DMS 273 (cell line): Measurements from ENCODE around the gene DOK4.
"Not testable (repeated sequence)": the region's sequence is repeated elsewhere in the genome, so short reads cannot be mapped to it uniquely, and the experiment has no call there.

Experiments
- DNase-seq: peaks from one replicate; lab custom pipeline; 2025; ENCODE audit not compliant: unreplicated experiment; lab: John Stamatoyannopoulos, UW

The DOK4 gene

DNA sequence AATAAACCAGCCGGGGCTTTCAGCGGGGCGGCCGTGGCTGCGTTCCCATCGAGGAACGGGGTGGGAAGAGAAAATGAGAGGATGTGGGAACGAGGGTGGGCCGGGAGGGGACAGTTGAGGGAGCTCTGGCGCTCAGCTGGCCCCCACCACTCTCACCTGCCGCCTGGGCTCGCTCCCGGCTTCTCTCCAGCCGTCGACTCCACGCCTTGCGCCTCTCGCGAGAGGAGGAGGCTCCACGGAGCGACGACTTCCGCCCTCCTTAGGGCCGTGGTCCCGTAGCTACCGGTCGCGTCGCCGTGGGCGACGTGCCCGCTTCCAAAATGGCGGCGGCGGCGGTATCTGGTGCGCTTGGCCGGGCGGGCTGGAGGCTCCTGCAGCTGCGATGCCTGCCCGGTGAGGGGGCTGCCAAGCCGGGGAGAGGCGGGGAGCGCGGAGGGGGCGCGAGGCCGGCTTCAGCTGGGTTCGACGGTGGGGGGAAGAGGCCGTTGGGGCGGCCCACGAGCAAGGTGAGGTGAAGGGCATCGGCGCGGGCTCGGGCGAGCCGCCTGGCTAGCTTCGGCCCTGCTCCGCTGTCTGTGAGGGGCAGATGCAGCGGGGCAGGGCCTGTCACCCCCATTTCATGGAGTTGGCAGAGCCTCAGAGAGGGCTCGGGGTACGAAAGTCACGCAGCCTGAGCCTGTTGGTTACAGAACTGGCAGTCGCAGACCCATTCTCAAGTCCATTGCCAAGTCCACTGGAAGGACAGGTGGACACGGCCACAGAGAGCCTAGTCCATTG is 38.9 kb downstream of the DOK4 start, which contains the start of the genes CIAPIN1 and COQ9:
TSS of gene CIAPIN1 (minus strand) at position 200 of the 777 bp plus-strand sequence. CDS start 6,457 bp downstream, outside the sequence.
TSS of gene COQ9 (plus strand) at position 294 of the 777 bp plus-strand sequence. CDS start at position 321, 27 bp downstream.
- peak; percentile 99 for DNase-seq

DNA sequence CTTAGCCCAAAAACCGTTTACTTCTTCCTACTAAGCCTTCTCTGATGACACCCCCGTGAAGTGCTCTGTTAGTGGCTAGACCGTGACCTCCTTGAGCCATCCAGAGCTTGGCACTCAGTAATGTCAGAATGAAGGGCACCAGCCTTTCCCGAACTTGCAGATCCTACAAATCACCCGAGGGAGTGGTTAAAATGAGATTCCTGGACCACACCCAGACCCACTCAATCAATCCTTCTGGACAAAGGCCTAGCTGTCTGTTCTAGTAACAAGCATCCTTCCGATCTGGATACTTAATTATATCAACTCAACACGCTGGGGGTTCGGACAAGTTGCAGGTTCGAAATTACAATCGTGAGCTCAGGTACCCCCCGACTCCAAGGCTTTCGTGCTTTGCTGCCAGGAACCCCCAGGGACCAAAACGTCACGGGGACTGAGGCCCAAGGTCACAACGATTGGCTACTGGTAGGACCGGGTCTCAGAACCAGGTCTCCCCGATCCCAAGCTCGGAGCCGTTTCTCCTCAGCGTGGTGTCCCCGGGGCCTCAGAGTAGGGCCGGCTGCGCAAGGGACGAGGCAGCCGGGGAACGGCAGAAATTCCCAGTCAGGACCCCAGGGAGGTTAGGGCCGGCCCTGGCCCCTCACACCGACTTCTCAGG is 39.6 kb downstream of the DOK4 start:
- peak; percentile 74 for DNase-seq

DNA sequence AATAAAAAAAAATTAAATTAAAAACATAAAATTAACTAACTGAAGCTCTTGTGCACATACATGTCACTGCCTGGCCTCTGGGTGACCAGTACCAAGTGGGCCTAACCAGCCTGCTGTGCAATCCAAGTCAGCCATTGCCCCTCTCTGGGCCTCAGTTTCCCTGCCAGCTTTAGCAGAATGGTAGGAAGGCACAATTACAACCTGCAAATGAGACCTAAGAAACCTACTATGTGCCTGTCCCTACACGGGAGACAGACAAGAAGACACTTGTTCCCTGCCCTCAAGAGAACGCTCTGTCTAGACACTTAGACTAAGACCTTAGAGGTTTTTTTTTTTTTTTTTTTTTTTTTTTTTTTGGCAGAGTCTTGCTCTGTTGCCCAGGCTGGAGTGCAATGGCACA is 40.8 kb downstream of the DOK4 start:
- DNase-seq = no peak

DNA sequence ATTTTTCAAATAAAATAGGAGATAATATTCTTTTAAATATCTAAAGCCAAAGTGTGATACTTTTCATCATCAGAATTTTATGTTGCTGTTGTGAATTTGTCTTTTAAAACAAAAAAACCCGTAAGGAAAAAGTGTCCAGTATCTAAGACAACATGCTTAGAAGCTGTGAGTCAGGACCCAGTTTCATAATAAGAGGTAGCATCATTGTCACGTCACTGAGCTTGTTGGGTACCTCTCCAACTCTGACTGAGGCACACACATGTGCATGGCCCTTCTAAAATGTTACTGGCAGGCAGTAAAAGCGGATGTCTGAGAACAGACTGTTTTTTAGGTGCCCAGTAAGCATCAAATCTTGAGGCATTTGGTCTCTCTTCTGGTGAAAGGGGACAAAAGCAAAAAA is 41.6 kb downstream of the DOK4 start:
- DNase-seq = no peak

DNA sequence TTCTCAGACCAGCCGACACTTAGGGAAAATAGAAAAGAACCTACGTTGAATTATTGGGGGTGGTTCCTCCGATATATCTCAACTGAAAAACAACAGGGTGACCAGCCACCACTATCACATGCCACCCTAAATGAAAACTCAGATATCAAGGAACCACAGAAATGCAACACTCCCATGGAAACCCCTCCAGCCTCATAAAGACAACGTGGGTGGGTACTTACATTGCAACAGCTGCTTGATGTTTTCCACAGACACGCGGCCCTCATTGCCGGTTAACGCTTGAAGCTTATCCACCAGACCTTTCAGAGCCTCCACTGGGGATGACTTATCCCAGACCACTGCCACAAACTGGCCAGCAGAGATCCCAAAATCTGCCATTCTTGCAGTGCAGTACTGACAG is 45.7 kb downstream of the DOK4 start:
- not testable (repeated sequence) for DNase-seq

DNA sequence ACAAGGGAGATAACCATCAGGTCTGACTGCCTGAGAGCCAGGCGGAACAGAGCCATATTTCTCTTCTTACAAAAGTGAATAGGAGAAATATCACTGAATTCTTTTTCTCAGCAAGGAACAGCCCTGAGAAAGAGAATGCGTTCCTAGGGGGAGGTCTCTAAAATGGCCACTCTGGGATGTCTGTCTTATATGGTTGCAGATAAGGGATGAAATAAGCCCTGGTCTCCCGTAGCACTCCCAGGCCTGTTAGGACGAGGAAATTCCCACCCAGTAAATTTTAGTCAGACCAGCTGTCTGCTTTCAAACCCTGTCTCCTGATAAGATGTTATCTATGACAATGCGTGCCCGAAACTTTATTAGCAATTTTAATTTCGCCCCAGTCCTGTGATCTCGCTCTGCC is 46.3 kb downstream of the DOK4 start:
- not testable (repeated sequence) for DNase-seq

DNA sequence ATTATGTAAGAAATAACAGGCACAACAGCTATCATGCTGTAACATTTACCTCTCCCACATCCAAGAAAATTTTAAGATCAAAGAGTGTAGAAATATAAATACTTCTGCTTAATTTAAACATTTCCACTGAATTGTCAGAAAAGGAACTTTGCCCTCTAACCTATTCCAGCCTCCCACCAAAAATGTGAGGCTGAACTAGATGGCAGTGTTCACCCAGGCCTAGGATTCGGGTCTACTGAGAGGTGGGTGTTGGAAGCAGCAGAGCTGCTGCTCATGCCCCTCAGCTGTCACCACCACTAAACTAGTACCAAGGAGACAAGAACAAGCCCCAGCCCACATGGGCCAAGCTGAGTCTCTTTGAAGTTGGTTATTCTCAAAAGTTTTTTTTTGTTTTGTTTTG is 50.5 kb downstream of the DOK4 start:
- DNase-seq = no peak

DNA sequence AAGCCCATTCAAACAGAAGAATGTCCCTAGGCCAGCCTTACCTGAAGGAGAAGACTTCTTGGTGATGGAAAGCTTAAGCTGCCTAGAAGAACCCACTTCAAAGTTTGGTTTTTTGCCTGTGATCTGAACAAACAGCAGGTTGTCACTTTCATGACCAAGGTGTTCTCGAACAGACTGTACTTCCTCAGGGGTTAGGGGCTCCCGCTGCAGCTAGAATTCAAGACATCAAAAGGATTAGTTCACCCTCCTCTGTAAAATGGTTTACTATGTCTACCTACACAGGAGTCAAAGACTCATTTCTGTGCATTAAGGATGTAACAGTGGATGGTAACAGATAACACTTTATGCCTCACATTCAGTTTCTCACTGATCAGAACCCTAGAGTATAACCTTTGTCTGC is 52.3 kb downstream of the DOK4 start:
- DNase-seq = no peak

DNA sequence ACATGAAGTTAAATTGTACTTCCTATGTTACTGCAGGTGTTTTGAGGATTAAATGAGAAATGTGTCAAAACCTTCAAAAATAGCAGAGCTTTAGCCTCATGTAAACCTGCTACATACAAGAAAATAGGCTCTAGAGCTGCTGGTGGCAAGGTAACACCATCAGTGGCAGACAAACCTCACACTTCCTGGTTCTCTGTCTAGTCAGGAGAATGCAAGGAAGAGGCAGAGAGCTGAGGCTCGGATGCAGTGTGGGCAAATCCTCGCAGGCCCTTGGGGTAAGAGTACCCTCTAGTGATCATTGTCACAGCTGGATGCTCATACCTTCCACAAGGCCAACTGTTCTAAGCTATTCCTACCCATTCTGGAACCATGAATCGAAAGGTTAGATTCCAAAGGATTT is 53.3 kb downstream of the DOK4 start:
- DNase-seq = no peak

DNA sequence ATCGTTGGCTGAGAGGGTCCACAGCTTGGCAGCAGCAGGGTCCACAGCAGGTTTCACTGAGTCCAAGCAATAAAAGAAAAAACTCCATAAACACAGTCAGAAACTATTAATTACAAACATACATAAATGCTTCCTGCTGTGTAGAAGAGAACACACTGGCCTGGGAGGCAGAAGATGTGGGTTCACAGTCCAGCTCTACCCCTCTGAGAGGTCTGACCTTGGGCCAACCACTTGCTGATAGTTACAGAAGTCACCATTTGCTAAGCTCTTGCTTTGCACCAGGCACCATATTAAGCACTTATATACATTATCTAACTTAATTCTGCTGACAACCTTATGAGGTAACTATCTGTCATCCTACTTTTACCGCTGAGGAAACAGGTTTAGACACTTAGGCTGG is 53.8 kb downstream of the DOK4 start:
- DNase-seq = no peak

DNA sequence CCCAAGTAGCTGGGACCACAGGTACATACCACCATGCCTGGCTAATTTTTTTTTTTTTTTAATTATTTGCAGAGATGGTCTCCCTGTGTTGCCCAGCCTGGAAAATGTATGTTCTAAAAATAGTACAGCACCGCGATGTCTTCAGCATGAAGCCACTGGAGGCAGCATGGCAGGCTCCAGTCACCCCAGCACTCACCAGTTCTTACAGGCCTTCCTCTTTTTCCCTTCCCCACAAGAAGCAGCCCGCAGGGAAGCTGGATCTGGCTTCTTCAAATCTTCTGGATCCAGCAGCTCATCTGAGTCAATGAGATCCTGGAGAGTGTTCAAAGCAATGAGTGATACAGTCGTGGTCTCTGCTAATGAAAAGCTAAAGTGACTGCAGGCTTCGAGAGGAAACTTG is 55.3 kb downstream of the DOK4 start:
- no peak for DNase-seq

DNA sequence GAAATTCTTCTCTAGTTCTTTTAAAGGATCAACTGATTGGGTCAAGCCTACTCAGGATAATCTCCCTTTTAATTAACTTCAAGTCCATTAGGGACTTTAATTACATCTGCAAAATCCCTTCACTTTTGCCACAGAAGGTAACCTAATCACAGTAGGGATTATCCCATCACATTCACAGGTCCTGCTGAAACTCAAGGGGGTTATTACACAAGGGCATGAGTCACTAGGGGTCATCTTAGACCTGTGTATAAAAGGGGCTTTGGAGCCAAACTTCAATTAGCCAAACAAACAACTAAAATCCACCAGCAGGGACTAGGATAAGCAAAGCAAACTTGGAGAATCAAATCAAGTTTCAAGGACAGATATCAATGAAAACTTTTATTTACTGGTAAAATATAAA is 58.5 kb downstream of the DOK4 start:
- DNase-seq = no peak

DNA sequence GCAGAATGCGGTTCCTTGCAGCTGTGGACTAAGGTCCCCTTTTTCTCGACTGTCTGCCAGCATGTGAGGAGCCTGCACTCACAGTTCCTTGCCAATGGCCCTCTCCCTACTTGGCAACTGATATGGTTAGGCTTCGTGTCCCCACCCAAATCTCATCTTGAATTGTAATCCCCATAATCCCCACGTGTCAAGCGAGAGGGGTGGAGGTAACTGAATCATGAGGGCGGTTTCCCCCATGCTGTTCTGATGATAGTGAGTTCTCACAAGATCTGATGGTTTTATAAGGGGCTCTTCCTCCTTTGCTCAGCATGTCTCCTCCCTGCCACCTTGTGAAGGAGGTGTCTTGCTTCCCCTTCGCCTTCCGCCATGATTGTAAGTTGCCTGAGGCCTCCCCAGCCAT is 59.0 kb downstream of the DOK4 start:
- DNase-seq = no peak

DNA sequence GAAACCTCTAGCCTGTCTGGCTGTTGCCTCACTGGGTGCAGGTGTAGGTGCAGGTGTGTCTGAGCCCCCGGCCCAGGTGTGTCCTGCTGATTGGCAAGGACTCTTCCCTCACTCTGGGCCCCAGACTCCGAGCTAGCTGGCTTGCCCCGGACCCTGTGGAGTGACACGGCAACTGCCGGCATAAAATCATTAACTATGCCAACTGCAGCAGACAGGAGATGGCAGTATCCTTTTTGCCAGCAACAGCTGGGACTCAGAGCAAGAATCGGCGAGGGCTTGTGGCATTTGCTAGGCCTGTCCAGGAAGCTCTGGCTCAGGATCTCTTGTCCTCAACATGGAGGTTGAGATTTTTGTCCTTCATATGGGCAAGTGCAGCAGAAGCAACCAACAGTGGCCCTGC is 59.9 kb downstream of the DOK4 start:
- DNase-seq = peak; percentile 20

DNA sequence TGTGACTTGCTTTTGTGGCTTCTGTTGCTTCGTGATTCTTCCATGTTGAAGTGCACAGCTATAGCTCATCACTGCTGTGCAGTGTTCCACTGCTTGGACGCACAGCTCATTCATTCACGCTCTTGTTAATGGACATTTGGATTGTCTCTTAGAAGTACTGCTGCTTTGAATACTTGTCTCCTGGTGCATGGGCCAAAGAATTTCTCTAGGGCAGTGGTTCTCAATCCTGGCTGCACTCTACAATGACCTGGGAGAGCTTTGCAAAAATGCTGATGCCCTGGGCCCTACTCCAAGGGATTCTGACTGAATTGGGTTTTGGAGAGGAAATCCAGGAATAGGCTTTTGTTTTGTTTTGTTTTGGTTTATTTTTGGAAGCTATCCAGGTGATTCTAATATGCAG is 61.7 kb downstream of the DOK4 start:
- no peak for DNase-seq

DNA sequence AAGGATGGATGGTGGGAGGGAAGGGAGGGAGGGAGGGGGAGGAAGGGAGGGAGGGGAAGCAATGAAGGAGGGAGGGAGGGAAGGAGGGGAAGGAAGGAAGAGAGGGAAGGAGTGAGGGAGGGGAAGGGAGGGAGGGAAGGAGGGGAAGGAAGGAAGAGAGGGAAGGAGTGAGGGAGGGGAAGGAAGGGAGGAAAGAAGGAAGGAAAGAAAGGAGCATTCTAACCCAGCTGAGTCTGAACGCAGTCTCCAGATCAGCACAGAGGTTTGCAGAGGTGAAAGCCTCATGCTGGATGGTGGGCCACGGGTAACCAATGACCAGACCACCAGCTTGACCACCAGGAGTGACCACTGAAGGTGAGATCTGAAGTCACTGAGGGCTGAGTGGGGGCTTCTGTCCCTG is 63.1 kb downstream of the DOK4 start:
- DNase-seq = no peak

DNA sequence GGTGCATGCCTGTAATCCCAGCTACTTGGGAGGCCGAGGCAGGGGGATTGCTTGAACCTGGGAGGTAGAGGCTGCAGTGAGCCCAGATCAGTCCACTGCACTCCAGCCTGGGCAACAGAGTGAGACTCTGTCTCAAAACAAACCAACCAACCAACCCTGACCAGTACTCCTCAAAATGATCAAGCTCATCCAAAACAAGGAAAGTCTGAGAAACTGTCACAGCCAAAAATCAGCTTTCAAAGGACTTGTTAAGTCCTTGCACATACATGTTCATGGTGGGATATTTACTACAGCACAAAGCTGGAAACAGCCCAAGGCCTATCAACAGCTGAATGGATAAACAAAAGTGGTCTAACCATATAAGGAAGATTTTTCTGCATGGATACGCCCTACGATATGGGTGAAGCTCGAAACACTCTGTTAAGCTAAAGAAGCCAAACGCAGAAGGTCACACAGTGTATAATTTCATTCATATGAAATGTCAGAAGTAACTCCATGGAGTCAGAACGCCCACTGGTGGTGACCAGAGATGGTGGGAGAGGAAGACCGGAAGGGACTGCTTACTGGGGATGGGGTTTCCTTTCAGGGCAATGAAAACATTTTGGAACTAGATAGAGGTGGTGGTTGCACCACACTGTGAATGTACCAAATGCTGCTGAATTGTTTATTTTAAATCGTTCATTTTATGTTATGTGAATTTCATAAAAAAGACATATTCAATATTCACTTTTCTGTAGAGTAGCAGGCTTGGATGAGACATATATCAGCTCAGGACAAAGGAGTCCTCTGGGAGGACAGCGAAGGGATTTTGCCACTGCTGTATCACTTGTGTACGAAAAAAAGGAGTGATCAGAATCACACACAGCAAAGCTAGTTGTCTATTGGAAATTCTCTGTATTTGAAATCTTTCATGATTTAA is 64.0 kb downstream of the DOK4 start:
- peak; percentile 87 for DNase-seq
